Measurements from ENCODE around the gene DYNC2H1.

DYNC2H1 gene

GRCh38 chr11:103108933-103109817, at the start of gene DYNC2H1:
Gene DYNC2H1, plus strand, starts transcription at chr11:103109426. Its CDS starts 149 bp downstream, at chr11:103109575.
- DNase-seq, result peak; percentile 33 to 90 (median 72)

GRCh38 chr11:103061656-103062055, 47.6 kb upstream of the DYNC2H1 start:
- no peak for DNase-seq

GRCh38 chr11:103067118-103067517, 42.1 kb upstream of the DYNC2H1 start:
- DNase-seq, result no peak

- no peak for DNase-seq
Observed at GRCh38 chr11:103069367-103069766, 39.9 kb upstream of the DYNC2H1 start.

GRCh38 chr11:103070142-103070541, 39.1 kb upstream of the DYNC2H1 start:
- DNase-seq, result no peak

GRCh38 chr11:103071008-103071407, 38.2 kb upstream of the DYNC2H1 start:
- DNase-seq, result no peak

DNA sequence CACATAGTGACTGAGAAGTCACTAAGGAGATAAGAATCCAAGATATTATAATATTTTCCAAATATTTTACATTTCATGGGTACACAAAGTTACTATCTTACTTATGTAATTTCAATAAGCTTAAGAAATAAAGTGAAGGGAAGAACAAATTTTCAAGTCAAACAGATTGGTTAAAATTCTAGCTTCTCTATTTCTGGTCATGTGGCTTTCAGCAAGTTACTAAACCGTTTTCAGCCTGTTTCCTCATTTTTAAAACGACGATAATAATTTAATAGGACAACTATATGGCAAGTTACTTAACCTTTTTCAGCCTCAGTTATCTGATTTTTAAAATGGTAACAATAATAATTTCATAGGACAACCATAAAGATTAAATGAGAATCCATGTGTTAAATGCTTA, 32.9 kb upstream of the DYNC2H1 start:
- no peak for DNase-seq

GRCh38 chr11:103077554-103077953, 31.7 kb upstream of the DYNC2H1 start:
- DNase-seq, result no peak

- DNase-seq, result no peak
Observed at GRCh38 chr11:103078710-103079109, 30.5 kb upstream of the DYNC2H1 start.

DNA sequence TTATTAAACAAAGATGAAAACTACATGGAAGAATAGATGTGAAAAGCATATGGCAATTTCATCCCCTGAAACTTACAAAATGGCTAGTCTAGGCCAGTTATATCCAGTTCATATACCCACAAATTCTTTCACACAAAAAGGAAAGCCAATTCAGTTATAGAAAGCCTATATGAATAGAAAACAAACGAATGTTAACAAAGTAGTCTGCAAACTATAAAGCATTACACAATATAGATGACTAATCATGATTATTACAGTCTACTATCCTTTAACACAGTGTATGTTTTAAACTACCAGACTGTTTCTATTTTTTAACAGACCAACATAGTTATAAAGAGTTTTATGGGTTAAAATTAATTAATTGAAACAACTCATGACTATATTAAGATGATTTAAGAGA, 29.4 kb upstream of the DYNC2H1 start:
- no peak for DNase-seq

DNA sequence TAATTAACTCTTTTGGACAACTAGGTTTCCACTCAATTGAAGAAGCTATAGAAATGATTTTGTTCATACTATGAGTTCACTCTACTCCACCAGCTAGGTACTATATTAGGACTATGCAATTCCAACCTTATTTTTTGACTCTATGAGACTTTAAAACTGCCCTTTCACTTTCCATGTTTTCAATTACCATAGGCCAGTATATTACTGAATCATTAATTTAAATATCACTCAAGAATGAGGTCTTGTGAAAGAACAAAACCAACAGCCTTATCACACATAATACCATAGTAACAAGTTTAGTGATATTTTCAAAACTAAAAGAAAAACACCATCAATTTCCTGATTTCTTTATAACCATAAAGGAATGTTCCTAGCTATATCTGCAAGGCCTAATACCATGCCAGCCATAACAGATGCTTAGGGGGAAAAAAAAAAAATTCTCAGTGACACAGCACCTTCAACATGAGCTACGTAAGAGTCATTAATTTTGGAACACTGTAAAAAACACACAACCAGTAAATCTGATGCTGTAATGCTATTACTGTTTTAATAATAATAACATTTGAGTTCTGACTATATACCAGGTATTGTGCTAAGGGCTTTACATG, 23.4 kb upstream of the DYNC2H1 start:
- DNase-seq, result no peak

DNA sequence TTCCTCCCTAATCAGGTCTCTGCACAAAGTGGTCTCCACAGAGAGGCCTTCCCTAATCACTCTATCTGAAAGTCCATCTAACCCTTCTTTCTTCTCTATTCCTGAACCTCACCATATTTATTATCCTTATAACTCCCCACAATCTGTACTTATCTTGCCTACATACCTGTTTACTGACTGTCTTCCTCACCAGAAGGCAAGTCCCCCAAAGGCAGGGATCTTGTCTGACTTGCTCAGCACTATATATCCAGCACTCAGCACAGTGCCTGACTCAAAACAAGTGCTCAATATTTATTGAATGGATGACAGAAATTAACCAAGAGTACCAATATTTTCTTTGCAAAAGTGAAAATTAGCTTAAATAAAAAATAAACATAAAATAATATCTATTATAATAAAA, 22.8 kb upstream of the DYNC2H1 start:
- no peak for DNase-seq

DNA sequence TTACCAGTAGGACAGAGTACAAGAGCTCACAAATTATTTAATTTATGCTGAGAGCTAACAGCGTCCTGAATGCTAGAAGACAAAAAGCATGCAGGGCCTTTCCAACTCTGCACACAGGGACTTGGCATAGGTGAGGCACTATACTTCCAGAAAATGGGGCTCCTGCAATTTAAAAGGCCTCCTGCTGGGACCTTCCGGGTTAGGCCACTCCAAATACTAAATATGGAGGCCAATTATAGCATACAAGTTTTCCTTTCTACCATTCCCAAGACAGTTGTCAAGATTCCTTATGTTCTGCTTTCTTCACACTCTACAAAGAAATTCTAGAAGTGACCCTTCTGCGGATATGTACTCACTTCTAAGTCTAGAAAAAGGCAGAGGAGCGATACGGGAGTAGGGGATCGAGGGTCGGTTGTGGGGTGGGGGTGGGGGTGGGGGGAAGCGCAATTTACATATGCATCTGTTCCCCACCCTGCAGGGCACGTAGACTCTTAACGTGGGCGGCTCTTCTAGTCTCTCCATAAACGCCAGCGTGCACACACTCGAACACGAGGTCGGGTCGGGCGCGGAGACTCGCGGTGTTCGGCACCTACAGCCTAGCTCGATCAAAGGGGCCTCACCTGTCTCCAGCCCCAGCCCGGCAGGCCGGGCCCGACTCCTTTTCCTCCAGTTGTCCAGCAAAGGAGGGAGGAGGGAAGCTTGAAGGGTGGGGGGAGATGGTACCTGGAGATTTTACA, 18.0 kb upstream of the DYNC2H1 start:
- peak in 26 of 56 donors; percentile 3 to 42 (median 12) for DNase-seq

- DNase-seq, result peak; percentile 65 to 97 (median 92)
Observed at GRCh38 chr11:103091801-103092524, 17.3 kb upstream of the DYNC2H1 start, which contains the start of gene DCUN1D5. Gene DCUN1D5, minus strand, starts transcription at chr11:103092160. Its CDS starts 288 bp downstream, at chr11:103091872.

GRCh38 chr11:103097279-103097678, 11.9 kb upstream of the DYNC2H1 start:
- DNase-seq, result no peak

DNA sequence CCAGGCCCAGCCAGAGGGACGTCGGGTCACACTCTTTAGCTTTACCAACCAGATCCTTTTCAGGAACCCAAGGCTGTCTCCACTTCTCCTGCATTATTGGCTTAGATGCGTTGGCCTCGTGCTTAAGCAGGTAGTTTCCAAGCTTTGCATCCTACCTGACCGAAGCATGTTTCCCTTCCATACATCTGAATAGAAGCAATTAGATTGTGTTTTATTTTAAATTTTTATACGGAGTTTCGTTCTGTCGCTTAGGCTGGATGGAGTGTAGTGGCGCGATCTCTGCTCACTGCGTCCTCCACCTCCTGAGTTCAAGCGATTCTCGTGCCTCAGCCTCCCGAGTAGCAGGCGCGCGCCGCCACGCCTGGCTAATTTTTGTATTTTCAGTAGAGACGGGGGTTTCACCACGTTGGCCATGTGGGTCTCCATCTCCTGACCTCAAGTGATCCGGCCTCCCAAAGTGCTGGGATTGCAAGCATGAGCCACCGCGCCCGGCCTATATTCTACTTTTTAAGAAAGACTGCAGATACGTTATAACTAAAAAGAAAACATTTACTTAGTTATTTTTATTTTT, 677 bp downstream of the DYNC2H1 start:
- peak in 9 of 56 donors; percentile 1 to 61 (median 8) for DNase-seq

GRCh38 chr11:103110391-103110790, 1.2 kb downstream of the DYNC2H1 start:
- no peak for DNase-seq

DNA sequence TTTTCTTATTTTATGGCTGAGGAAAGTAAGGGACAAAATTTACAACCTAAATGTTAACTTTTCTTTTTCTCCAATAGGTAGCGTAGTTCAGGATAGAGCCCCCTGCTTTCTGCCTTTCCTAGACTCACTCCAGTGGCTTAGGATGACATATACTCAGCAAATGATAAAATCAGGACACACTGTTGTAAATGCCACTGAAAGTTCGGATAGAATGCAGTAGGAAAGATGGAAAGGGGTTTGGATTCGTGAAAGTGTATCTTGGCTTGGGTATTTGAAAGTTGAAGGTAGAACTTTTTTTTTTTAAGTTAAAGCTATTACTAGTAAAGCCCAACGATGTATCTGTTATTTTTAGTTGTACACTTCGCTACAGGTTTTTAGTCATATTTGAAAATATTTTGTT, 2.2 kb downstream of the DYNC2H1 start:
- DNase-seq, result no peak

DNA sequence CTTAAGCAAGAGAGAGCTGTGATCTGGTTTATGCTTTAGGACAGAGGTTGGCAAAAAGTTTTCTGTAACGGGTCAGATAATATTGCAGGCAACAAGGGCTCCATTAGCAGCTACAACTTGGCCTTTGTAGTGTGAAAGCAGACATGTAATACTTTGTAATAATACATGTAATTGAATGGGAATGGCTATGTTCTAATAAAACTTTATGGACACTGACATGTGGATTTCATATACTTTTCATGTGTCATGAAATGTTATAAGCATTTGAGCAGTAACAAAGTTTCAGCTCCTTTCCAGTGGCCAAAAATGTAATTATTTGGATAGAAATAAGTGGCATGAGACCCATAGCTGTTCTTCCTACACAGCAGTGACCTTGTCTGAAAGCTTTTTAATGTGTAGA, 3.1 kb downstream of the DYNC2H1 start:
- no peak for DNase-seq

DNA sequence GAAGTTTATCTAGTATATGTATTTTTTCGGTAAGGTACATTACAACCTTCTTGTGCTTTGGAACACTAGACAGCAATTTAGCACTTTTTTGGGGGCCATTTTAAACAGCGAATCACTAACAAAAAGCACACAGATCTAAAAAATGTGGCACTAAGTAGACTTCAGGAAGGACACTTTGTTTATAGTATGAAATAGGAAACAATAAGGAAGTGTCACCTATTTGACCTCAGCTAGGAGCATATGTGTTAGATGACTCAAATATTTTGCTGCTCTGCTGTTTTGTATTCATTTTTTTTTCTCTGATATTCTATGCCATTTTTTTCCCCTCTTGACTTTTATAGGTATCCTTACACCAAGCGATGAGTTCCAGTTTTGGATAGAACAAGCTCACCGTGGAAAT, 5.6 kb downstream of the DYNC2H1 start:
- no peak for DNase-seq

GRCh38 chr11:103125462-103125861, 16.2 kb downstream of the DYNC2H1 start:
- no peak for DNase-seq

Measured in amygdala (tissue), 56 donors.